ENCODE results near the gene SPINT1.

The SPINT1 gene

GRCh38 chr15:40826423-40827075 lies 17.3 kb upstream of the SPINT1 start:
- 88% methylated on average over 3 of the region's 4 CpGs for WGBS

GRCh38 chr15:40828447-40829036 lies 15.3 kb upstream of the SPINT1 start, which contains the start of gene PPP1R14D:
TSS of gene PPP1R14D (minus strand) at chr15:40828708. CDS start at chr15:40828641, 67 bp downstream.
- H3K4me1 ChIP-seq (ENCODE audit: control insufficient read depth, insufficient read depth, low read depth, low read length) = peaks cover 4% of the 10 kb centered on the region
- no peak within 1 kb of the TSS for H2BK15ac ChIP-seq (ENCODE audit: low read depth, poor library complexity, severe bottlenecking)
- no peak within 1 kb of the TSS for H2BK5ac ChIP-seq (ENCODE audit: low read depth, low read length, poor library complexity, severe bottlenecking)
- H2AFZ ChIP-seq (ENCODE audit: low read depth, low read length) = no peak within 1 kb of the TSS
- H3K79me1 ChIP-seq (replicated peaks; ENCODE audit: low read length, poor library complexity, severe bottlenecking) = no peaks in the 10 kb centered on the region
- H3K27me3 ChIP-seq (ENCODE audit: control insufficient read depth in 1 of 2, insufficient read depth in 1 of 2, low read length in 2 of 2) = peaks cover 3 to 44% of the 10 kb centered on the region in 2 experiments
- DNase-seq = no peak
- 89% methylated on average over 6 of the region's 6 CpGs for WGBS
- H2AK5ac ChIP-seq (ENCODE audit: low read length, severe bottlenecking) = no peak within 1 kb of the TSS
- no peak within 1 kb of the TSS for H3K4ac ChIP-seq (ENCODE audit: low read depth in 1 of 2, low read length in 2 of 2)
- H3K36me3 ChIP-seq (ENCODE audit: control insufficient read depth in 1 of 2, insufficient read depth in 2 of 2, low read depth in 1 of 2, low read length in 2 of 2) = no peaks in the 10 kb centered on the region
- no peak within 1 kb of the TSS for H2BK12ac ChIP-seq (ENCODE audit: low read length in 2 of 2)
- no peak within 1 kb of the TSS for H3K9ac ChIP-seq (ENCODE audit: low read length)
- H3K18ac ChIP-seq (ENCODE audit: low read depth in 1 of 2, low read length in 2 of 2) = no peak within 1 kb of the TSS
- no peak within 1 kb of the TSS for H3K4me3 ChIP-seq (ENCODE audit: insufficient read depth in 1 of 2, low read depth in 1 of 2, low read length in 2 of 2)
- no peaks in the 10 kb centered on the region for H3K9me3 ChIP-seq (ENCODE audit: control insufficient read depth, low read length)
- H2BK120ac ChIP-seq (ENCODE audit: low read depth, low read length) = no peak within 1 kb of the TSS
- no peak within 1 kb of the TSS for H3K27ac ChIP-seq (ENCODE audit: low read length, poor library complexity, severe bottlenecking)
- H3K23ac ChIP-seq (ENCODE audit: low read length in 2 of 2) = no peak within 1 kb of the TSS
- H4K8ac ChIP-seq (ENCODE audit: low read length) = no peak within 1 kb of the TSS
- H4K91ac ChIP-seq (ENCODE audit: low read length) = no peak within 1 kb of the TSS
- no peak within 1 kb of the TSS for H3K4me2 ChIP-seq (ENCODE audit: low read length, poor library complexity, severe bottlenecking)
- H3K14ac ChIP-seq (ENCODE audit: low read length in 2 of 2) = no peak within 1 kb of the TSS

More at GRCh38 chr15:40826423-40827075, 17.3 kb upstream of the SPINT1 start:
- no peak overlapping the region for H3K4me3 ChIP-seq (ENCODE audit: insufficient read depth in 1 of 2, low read depth in 1 of 2, low read length in 2 of 2)
- no peak overlapping the region for H3K27ac ChIP-seq (ENCODE audit: low read length, poor library complexity, severe bottlenecking)
- H3K36me3 ChIP-seq (ENCODE audit: control insufficient read depth in 1 of 2, insufficient read depth in 2 of 2, low read depth in 1 of 2, low read length in 2 of 2) = no peaks in the 10 kb centered on the region
- no peak overlapping the region for H4K8ac ChIP-seq (ENCODE audit: low read length)
- H2BK15ac ChIP-seq (ENCODE audit: low read depth, poor library complexity, severe bottlenecking) = no peak overlapping the region
- H2BK12ac ChIP-seq (ENCODE audit: low read length in 2 of 2) = no peak overlapping the region
- no peak overlapping the region for H3K4me2 ChIP-seq (ENCODE audit: low read length, poor library complexity, severe bottlenecking)
- no peak overlapping the region for H3K23ac ChIP-seq (ENCODE audit: low read length in 2 of 2)
- peaks cover 4% of the 10 kb centered on the region for H3K4me1 ChIP-seq (ENCODE audit: control insufficient read depth, insufficient read depth, low read depth, low read length)
- H3K18ac ChIP-seq (ENCODE audit: low read depth in 1 of 2, low read length in 2 of 2) = no peak overlapping the region
- H3K27me3 ChIP-seq (ENCODE audit: control insufficient read depth in 1 of 2, insufficient read depth in 1 of 2, low read length in 2 of 2) = peaks cover 3 to 44% of the 10 kb centered on the region in 2 experiments
- no peak overlapping the region for H2AK5ac ChIP-seq (ENCODE audit: low read length, severe bottlenecking)
- H2BK120ac ChIP-seq (ENCODE audit: low read depth, low read length) = no peak overlapping the region
- no peak overlapping the region for H2AFZ ChIP-seq (ENCODE audit: low read depth, low read length)
- no peaks in the 10 kb centered on the region for H3K79me1 ChIP-seq (replicated peaks; ENCODE audit: low read length, poor library complexity, severe bottlenecking)
- no peaks in the 10 kb centered on the region for H3K9me3 ChIP-seq (ENCODE audit: control insufficient read depth, low read length)
- no peak for DNase-seq
- no peak overlapping the region for H3K4ac ChIP-seq (ENCODE audit: low read depth in 1 of 2, low read length in 2 of 2)
- no peak overlapping the region for H2BK5ac ChIP-seq (ENCODE audit: low read depth, low read length, poor library complexity, severe bottlenecking)
- H4K91ac ChIP-seq (ENCODE audit: low read length) = no peak overlapping the region
- H3K14ac ChIP-seq (ENCODE audit: low read length in 2 of 2) = no peak overlapping the region
- no peak overlapping the region for H3K9ac ChIP-seq (ENCODE audit: low read length)

DNA sequence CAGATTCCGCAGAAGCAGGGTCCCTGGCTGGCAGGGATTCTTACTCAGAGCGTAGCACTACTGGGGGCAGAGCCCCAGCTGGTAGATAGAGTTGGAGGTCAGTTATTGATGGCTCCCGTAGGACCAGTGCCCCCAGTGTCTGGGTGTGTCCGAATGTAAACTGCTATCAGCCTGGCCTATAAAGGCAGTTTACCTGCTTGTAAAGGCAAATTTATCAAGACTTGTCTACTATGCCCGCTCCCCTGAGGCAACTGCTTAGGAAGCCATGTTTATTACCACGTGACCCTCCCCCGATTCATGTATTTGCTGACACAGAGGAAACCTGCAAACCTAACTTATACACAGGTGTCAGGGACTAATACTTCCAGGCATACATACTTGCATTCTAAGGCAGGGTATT lies 14.7 kb upstream of the SPINT1 start:
- DNase-seq = no peak
- no peak overlapping the region for H3K4me2 ChIP-seq (ENCODE audit: low read length, poor library complexity, severe bottlenecking)
- 91% methylated on average over 7 of the region's 7 CpGs for WGBS
- H4K8ac ChIP-seq (ENCODE audit: low read length) = no peak overlapping the region
- H3K9me3 ChIP-seq (ENCODE audit: control insufficient read depth, low read length) = no peaks in the 10 kb centered on the region
- no peak overlapping the region for H3K14ac ChIP-seq (ENCODE audit: low read length in 2 of 2)
- no peak overlapping the region for H4K91ac ChIP-seq (ENCODE audit: low read length)
- H2AK5ac ChIP-seq (ENCODE audit: low read length, severe bottlenecking) = no peak overlapping the region
- H3K4me1 ChIP-seq (ENCODE audit: control insufficient read depth, insufficient read depth, low read depth, low read length) = peaks cover 4% of the 10 kb centered on the region
- no peak overlapping the region for H2BK120ac ChIP-seq (ENCODE audit: low read depth, low read length)
- no peak overlapping the region for H3K23ac ChIP-seq (ENCODE audit: low read length in 2 of 2)
- no peaks in the 10 kb centered on the region for H3K36me3 ChIP-seq (ENCODE audit: control insufficient read depth in 1 of 2, insufficient read depth in 2 of 2, low read depth in 1 of 2, low read length in 2 of 2)
- no peak overlapping the region for H3K18ac ChIP-seq (ENCODE audit: low read depth in 1 of 2, low read length in 2 of 2)
- no peak overlapping the region for H2BK12ac ChIP-seq (ENCODE audit: low read length in 2 of 2)
- no peak overlapping the region for H3K4me3 ChIP-seq (ENCODE audit: insufficient read depth in 1 of 2, low read depth in 1 of 2, low read length in 2 of 2)
- H3K27me3 ChIP-seq (ENCODE audit: control insufficient read depth in 1 of 2, insufficient read depth in 1 of 2, low read length in 2 of 2) = peaks cover 3 to 42% of the 10 kb centered on the region in 2 experiments
- no peak overlapping the region for H2BK15ac ChIP-seq (ENCODE audit: low read depth, poor library complexity, severe bottlenecking)
- no peak overlapping the region for H3K27ac ChIP-seq (ENCODE audit: low read length, poor library complexity, severe bottlenecking)
- no peaks in the 10 kb centered on the region for H3K79me1 ChIP-seq (replicated peaks; ENCODE audit: low read length, poor library complexity, severe bottlenecking)
- H3K9ac ChIP-seq (ENCODE audit: low read length) = no peak overlapping the region
- no peak overlapping the region for H2AFZ ChIP-seq (ENCODE audit: low read depth, low read length)
- H2BK5ac ChIP-seq (ENCODE audit: low read depth, low read length, poor library complexity, severe bottlenecking) = no peak overlapping the region
- no peak overlapping the region for H3K4ac ChIP-seq (ENCODE audit: low read depth in 1 of 2, low read length in 2 of 2)

DNA sequence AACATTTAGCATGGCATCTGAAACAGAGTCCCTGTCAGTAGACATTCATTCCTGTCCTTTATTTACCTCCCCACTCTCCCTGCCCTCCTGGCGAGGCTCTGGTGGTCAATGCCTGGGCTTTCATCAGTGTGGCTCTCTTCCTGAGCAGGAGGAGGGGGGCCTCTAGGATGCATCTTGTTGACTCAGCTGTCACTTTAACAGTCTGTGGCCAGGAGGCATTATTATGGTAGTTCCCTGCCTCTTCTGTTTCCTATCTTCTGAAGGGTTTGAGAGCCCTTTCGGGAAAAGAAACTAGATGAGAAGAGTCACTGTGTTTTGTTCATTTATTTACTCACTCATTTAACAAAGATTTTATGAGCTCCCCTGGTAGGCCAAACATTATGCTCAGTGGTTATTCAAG lies 13.0 kb upstream of the SPINT1 start:
- H3K79me1 ChIP-seq (replicated peaks; ENCODE audit: low read length, poor library complexity, severe bottlenecking) = no peaks in the 10 kb centered on the region
- H3K9ac ChIP-seq (ENCODE audit: low read length) = no peak overlapping the region
- DNase-seq = no peak
- no peak overlapping the region for H3K4ac ChIP-seq (ENCODE audit: low read depth in 1 of 2, low read length in 2 of 2)
- no peaks in the 10 kb centered on the region for H3K9me3 ChIP-seq (ENCODE audit: control insufficient read depth, low read length)
- no peak overlapping the region for H3K4me2 ChIP-seq (ENCODE audit: low read length, poor library complexity, severe bottlenecking)
- H2AK5ac ChIP-seq (ENCODE audit: low read length, severe bottlenecking) = no peak overlapping the region
- no peak overlapping the region for H3K27ac ChIP-seq (ENCODE audit: low read length, poor library complexity, severe bottlenecking)
- no peak overlapping the region for H2AFZ ChIP-seq (ENCODE audit: low read depth, low read length)
- no peak overlapping the region for H2BK12ac ChIP-seq (ENCODE audit: low read length in 2 of 2)
- no peak overlapping the region for H3K23ac ChIP-seq (ENCODE audit: low read length in 2 of 2)
- H4K8ac ChIP-seq (ENCODE audit: low read length) = no peak overlapping the region
- H3K27me3 ChIP-seq (ENCODE audit: control insufficient read depth in 1 of 2, insufficient read depth in 1 of 2, low read length in 2 of 2) = peaks cover 3 to 35% of the 10 kb centered on the region in 2 experiments
- H3K14ac ChIP-seq (ENCODE audit: low read length in 2 of 2) = no peak overlapping the region
- H3K18ac ChIP-seq (ENCODE audit: low read depth in 1 of 2, low read length in 2 of 2) = no peak overlapping the region
- H3K4me3 ChIP-seq (ENCODE audit: insufficient read depth in 1 of 2, low read depth in 1 of 2, low read length in 2 of 2) = no peak overlapping the region
- peaks cover 2% of the 10 kb centered on the region for H3K4me1 ChIP-seq (ENCODE audit: control insufficient read depth, insufficient read depth, low read depth, low read length)
- H2BK15ac ChIP-seq (ENCODE audit: low read depth, poor library complexity, severe bottlenecking) = no peak overlapping the region
- H4K91ac ChIP-seq (ENCODE audit: low read length) = no peak overlapping the region
- WGBS = 57% methylated on average over 2 of the region's 2 CpGs
- no peak overlapping the region for H2BK5ac ChIP-seq (ENCODE audit: low read depth, low read length, poor library complexity, severe bottlenecking)
- no peaks in the 10 kb centered on the region for H3K36me3 ChIP-seq (ENCODE audit: control insufficient read depth in 1 of 2, insufficient read depth in 2 of 2, low read depth in 1 of 2, low read length in 2 of 2)
- H2BK120ac ChIP-seq (ENCODE audit: low read depth, low read length) = no peak overlapping the region

Data from mesenchymal stem cell (in vitro differentiated cells and primary cell).